Measurements from ENCODE around the gene ABCA7.

DNA sequence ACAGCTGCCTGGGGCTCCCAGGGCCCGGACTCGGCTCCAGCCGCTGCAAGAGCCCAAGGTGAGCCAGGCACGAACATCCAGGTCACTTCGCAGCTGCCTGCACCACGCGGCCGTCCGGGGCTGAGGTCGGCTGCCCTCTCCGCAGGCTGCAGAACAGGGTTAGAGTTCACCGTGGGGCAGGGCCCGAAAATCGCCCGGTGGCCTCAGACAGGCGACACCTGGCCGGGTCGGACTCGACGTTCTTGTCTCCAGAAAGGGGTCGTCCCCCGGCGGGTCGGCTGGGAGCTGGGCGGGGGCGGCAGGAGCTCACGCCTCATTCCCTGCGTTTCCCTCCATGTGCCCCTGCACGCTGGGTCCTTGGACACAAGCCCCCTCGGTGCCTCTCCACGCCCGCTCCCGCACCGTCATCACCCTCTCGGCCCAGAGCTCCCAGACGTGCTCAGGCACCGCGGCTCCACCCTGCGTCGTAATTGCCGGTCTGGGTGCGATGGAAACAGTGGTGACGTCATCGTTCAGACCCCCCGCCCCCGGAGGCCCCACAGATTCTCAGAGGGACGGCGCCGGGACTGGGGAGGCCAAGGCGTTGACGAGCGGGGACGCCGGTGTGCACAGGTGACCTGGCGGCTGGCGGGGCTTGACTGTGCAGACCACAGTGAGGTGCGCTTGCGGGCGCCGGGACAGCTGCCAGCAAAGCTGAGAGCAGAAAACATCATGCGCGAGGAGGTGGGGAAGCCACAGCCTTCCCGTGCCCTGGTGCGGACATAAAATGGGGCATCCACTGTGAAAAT is 43.7 kb upstream of the ABCA7 start:
- TF ChIP-seq EZH2phosphoT487 (IDR thresholded peaks at IDR 0.05; ENCODE audit: insufficient read depth, low read depth) (no peak), EZH2 (IDR thresholded peaks at IDR 0.05; ENCODE audit: insufficient read depth, poor library complexity, severe bottlenecking) (no peak)
